ENCODE measurements around the gene STARD5.

DNA sequence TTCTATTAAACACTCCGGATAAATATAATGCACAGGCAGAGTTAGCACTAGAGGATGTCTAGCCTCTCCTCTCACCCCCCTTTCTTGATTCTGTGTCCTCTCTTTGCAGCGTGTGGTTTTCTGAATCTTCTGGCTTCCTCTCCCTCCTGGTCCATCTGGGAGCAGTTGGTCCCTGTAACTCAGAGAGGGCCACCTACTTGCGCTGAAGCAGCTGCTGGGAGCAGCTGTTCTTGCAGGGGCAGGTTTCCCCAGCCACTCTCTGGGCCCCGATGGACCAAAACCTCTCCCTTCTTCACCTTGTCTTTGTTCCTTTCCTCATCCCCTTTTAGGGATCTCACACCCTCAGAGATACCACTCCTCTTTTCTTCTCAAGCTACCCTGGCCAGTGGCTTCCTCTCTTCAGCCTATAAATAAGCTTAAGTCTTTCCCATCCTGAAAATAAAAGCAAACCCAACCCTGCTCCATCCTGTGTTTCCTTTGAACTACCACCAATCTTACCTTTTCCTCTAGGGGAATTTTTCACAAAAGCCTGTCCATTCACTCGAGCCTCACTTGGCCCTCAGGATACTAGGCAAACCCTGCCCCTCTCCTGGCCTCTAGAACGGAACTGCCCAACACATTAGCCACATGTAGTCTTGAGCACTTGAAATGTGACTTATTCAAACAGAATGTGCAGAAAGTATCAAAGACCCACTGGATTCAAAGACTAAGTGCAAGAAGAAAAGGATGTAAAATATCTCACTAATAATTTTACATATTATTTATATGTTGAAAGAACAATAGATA is 59.7 kb downstream of the STARD5 start:
- TF ChIP-seq, protein P1, sequence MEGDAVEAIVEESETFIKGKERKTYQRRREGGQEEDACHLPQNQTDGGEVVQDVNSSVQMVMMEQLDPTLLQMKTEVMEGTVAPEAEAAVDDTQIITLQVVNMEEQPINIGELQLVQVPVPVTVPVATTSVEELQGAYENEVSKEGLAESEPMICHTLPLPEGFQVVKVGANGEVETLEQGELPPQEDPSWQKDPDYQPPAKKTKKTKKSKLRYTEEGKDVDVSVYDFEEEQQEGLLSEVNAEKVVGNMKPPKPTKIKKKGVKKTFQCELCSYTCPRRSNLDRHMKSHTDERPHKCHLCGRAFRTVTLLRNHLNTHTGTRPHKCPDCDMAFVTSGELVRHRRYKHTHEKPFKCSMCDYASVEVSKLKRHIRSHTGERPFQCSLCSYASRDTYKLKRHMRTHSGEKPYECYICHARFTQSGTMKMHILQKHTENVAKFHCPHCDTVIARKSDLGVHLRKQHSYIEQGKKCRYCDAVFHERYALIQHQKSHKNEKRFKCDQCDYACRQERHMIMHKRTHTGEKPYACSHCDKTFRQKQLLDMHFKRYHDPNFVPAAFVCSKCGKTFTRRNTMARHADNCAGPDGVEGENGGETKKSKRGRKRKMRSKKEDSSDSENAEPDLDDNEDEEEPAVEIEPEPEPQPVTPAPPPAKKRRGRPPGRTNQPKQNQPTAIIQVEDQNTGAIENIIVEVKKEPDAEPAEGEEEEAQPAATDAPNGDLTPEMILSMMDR (IDR thresholded peaks at IDR 0.05; ENCODE audit: low read depth, low read length) = no peak
- TF ChIP-seq, protein P2, sequence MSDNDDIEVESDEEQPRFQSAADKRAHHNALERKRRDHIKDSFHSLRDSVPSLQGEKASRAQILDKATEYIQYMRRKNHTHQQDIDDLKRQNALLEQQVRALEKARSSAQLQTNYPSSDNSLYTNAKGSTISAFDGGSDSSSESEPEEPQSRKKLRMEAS (IDR thresholded peaks at IDR 0.05; ENCODE audit: low read depth, low read length) = no peak
- no peak for TF ChIP-seq POLR2A (IDR thresholded peaks at IDR 0.05; ENCODE audit: extremely low read depth, insufficient read length)
